ENCODE data around the gene PLAC1.

- TF ChIP-seq CTCF (IDR thresholded peaks at IDR 0.05) (no peak), POLR2A (IDR thresholded peaks at IDR 0.05) (no peak)
These were observed 120.0 kb downstream of the PLAC1 start for GRCh38 chrX:134538316-134538715.
